ENCODE data around the gene TM4SF5.

DNA sequence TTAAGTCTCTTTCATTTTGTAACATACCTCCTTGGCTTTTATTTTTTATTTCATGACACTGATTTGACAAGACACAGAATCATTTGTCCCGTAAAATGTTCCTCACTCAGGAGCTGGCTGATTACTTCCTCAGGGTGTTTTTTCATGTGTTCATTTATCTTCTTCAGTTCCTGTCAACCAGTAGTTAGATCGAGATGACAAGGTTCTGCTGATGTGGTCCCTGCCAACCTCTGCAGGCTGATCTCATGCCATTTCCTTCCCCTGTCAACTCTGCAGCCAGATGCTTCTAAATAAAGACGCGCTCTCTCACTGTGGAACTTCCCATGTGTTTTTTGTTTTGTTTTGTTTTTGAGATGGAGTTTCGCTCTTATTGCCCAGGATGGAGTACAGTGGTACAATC is 23.8 kb upstream of the TM4SF5 start:
- TF ChIP-seq, protein P1, sequence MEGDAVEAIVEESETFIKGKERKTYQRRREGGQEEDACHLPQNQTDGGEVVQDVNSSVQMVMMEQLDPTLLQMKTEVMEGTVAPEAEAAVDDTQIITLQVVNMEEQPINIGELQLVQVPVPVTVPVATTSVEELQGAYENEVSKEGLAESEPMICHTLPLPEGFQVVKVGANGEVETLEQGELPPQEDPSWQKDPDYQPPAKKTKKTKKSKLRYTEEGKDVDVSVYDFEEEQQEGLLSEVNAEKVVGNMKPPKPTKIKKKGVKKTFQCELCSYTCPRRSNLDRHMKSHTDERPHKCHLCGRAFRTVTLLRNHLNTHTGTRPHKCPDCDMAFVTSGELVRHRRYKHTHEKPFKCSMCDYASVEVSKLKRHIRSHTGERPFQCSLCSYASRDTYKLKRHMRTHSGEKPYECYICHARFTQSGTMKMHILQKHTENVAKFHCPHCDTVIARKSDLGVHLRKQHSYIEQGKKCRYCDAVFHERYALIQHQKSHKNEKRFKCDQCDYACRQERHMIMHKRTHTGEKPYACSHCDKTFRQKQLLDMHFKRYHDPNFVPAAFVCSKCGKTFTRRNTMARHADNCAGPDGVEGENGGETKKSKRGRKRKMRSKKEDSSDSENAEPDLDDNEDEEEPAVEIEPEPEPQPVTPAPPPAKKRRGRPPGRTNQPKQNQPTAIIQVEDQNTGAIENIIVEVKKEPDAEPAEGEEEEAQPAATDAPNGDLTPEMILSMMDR (IDR thresholded peaks at IDR 0.05) = no peak
- no peak for TF ChIP-seq POLR2A (IDR thresholded peaks at IDR 0.05)

All from tibial nerve (tissue), 3 donors.